Uterus (tissue), 2 donors: Measurements from ENCODE around the gene CBX2.

Source experiments
- CTCF ChIP-seq, 4 experiments: fragments of 200-600 bp in 2 of 4; fragments of 450-650 bp in 2 of 4; sonication (generic) in 2 of 4; IDR thresholded peaks; one replicate each; pipeline ENCODE4 v1.5.1; 2016 to 2019; ENCODE audit warnings: antibody characterized with exemption in 4 of 4, mild to moderate bottlenecking in 2 of 4, moderate library complexity in 1 of 4
- POLR2A ChIP-seq, 2 donors: fragments of 450-650 bp; IDR thresholded peaks; one replicate each; pipeline ENCODE4 v1.6.1; 2016; ENCODE audit warnings: antibody characterized with exemption in 2 of 2, mild to moderate bottlenecking in 1 of 2, moderate library complexity in 1 of 2

GRCh38 chr17:79774561-79774975 is 3.4 kb upstream of the CBX2 start:
- no peak for TF ChIP-seq POLR2A (IDR thresholded peaks at IDR 0.05)
- no peak for TF ChIP-seq CTCF (IDR thresholded peaks at IDR 0.05)
